Smooth muscle cell (in vitro differentiated cells): ENCODE results near the gene GHRH. TPM values are rescaled to one million over a fixed set of nuclear protein-coding genes. Genes with fewer than 3 reads are reported as not detected.

ENCODE experiments used
- DNase-seq: peaks from one replicate; lab custom pipeline; 2025; ENCODE audit not compliant: unreplicated experiment; lab: John Stamatoyannopoulos, UW
- H2AFZ ChIP-seq: fragments of 200-600 bp; sonication (generic); 2 replicates; pipeline ENCODE4 v1.6.0; 2016; ENCODE audit warnings: antibody characterized with exemption, low read depth, mild to moderate bottlenecking
- H3F3A ChIP-seq: fragments of 200-600 bp; sonication (generic); 2 replicates; pipeline ENCODE4 v1.6.0; 2017; ENCODE audit warnings: antibody characterized with exemption, low read depth
- H3K27ac ChIP-seq: fragments of 200-600 bp; sonication (generic); 2 replicates; pipeline ENCODE4 v1.5.1; 2016; ENCODE audit warnings: low read depth, mild to moderate bottlenecking
- H3K27me3 ChIP-seq: fragments of 200-600 bp; sonication (generic); 2 replicates; pipeline ENCODE4 v1.6.1; 2016; ENCODE audit warnings: low read depth, mild to moderate bottlenecking
- H3K36me3 ChIP-seq: fragments of 200-600 bp; sonication (generic); 2 replicates; pipeline ENCODE4 v1.5.1; 2016; ENCODE audit warnings: low read depth
- H3K4me1 ChIP-seq: fragments of 200-600 bp; sonication (generic); 2 replicates; pipeline ENCODE4 v1.5.1; 2016; ENCODE audit warnings: low read depth
- H3K4me2 ChIP-seq: fragments of 200-600 bp; sonication (generic); 2 replicates; pipeline ENCODE4 v1.6.0; 2016; ENCODE audit warnings: mild to moderate bottlenecking
- H3K4me3 ChIP-seq: fragments of 200-600 bp; sonication (generic); 2 replicates; pipeline ENCODE4 v1.5.1; 2016; ENCODE audit warnings: mild to moderate bottlenecking
- H3K79me2 ChIP-seq: fragments of 200-600 bp; sonication (generic); 2 replicates; pipeline ENCODE4 v1.6.0; 2016; ENCODE audit warnings: low read depth, mild to moderate bottlenecking
- H3K9ac ChIP-seq: fragments of 200-600 bp; sonication (generic); 2 replicates; pipeline ENCODE4 v1.6.0; 2016; ENCODE audit warnings: low read depth
- H3K9me3 ChIP-seq: fragments of 200-600 bp; sonication (generic); replicated peaks from 2 replicates; pipeline ENCODE4 v1.5.1; 2016; ENCODE audit warnings: low read depth
- H4K20me1 ChIP-seq: fragments of 200-600 bp; sonication (generic); 2 replicates; pipeline ENCODE4 v1.6.0; 2016; ENCODE audit warnings: low read depth
- CTCF ChIP-seq: fragments of 200-600 bp; sonication (generic); IDR thresholded peaks from 2 replicates; pipeline ENCODE4 v1.5.1; 2017; ENCODE audit warnings: borderline replicate concordance, mild to moderate bottlenecking, antibody characterized with exemption; ENCODE audit not compliant: insufficient read depth, poor library complexity, severe bottlenecking
- WGBS: methylation state at CpG from one replicate; pipeline ENCODE4 v1.1.7; 2016; ENCODE audit warnings: low lambda C conversion rate; 5-methylcytosine and 5-hydroxymethylcytosine counted together
- polyA plus RNA-seq: library from polyadenylated mRNA; unstranded; fragments of >200 nt; fragmentation: Nextera tagmentation; extraction: Ambion mirVana; gene quantifications from 2 replicates; pipeline ENCODE4 v1.2.1, GENCODE V29; 2016
- total RNA-seq: library from RNA; depleted of rRNA; stranded (reverse); fragments of >200 nt; gene quantifications from 2 replicates; pipeline ENCODE4 v1.2.3, GENCODE V29; 2014

The GHRH gene
- total and polyA plus RNA-seq, 2 experiments from 2014 or later, result not detected

- no peak for DNase-seq
- 58% methylated on average over 6 of the region's 6 CpGs for WGBS
Measured at GRCh38 chr20:37282556-37282955, 20.9 kb upstream of the GHRH start.

GRCh38 chr20:37280403-37280802 lies 18.8 kb upstream of the GHRH start:
- no peaks in the 10 kb centered on the region for H3K79me2 ChIP-seq
- H3K4me2 ChIP-seq, result no peak overlapping the region
- DNase-seq, result no peak
- no peaks in the 10 kb centered on the region for H3K4me1 ChIP-seq
- TF ChIP-seq CTCF, result no peak
- no peak overlapping the region for H2AFZ ChIP-seq
- H3F3A ChIP-seq, result no peaks in the 10 kb centered on the region
- no peaks in the 10 kb centered on the region for H3K27me3 ChIP-seq
- no peak overlapping the region for H3K27ac ChIP-seq
- H3K36me3 ChIP-seq, result no peaks in the 10 kb centered on the region
- H4K20me1 ChIP-seq, result no peaks in the 10 kb centered on the region
- H3K9me3 ChIP-seq, result no peaks in the 10 kb centered on the region
- H3K9ac ChIP-seq, result no peak overlapping the region
- WGBS, result 87% methylated on average over 8 of the region's 8 CpGs
- no peak overlapping the region for H3K4me3 ChIP-seq

More at GRCh38 chr20:37282556-37282955, 20.9 kb upstream of the GHRH start:
- Histone ChIP-seq H3K4me3 (no peak overlapping the region), H2AFZ (peak overlapping the region; percentile 72), H4K20me1 (no peaks in the 10 kb centered on the region), H3K27me3 (no peaks in the 10 kb centered on the region), H3F3A (no peaks in the 10 kb centered on the region), H3K27ac (no peak overlapping the region), H3K36me3 (no peaks in the 10 kb centered on the region), H3K79me2 (no peaks in the 10 kb centered on the region), H3K9me3 (no peaks in the 10 kb centered on the region), H3K4me2 (no peak overlapping the region), H3K9ac (no peak overlapping the region), H3K4me1 (no peaks in the 10 kb centered on the region)
- TF ChIP-seq CTCF, result peak; percentile 60

- TF ChIP-seq CTCF, result no peak
- no peaks in the 10 kb centered on the region for H3K79me2 ChIP-seq
Measured at GRCh38 chr20:37279820-37280219, 18.2 kb upstream of the GHRH start.

GRCh38 chr20:37278966-37279590 lies 17.5 kb upstream of the GHRH start:
- Histone ChIP-seq H3K9ac (no peak overlapping the region), H2AFZ (no peak overlapping the region), H3K4me2 (no peak overlapping the region), H3K27ac (no peak overlapping the region), H3K4me3 (no peak overlapping the region), H3K36me3 (no peaks in the 10 kb centered on the region), H4K20me1 (no peaks in the 10 kb centered on the region), H3K4me1 (no peaks in the 10 kb centered on the region), H3F3A (no peaks in the 10 kb centered on the region), H3K27me3 (no peaks in the 10 kb centered on the region), H3K79me2 (no peaks in the 10 kb centered on the region), H3K9me3 (no peaks in the 10 kb centered on the region)
- DNase-seq, result no peak
- WGBS, result 64% methylated on average over 12 of the region's 12 CpGs
- TF ChIP-seq CTCF, result no peak

More at GRCh38 chr20:37279820-37280219, 18.2 kb upstream of the GHRH start:
- Histone ChIP-seq H3K4me1 (no peaks in the 10 kb centered on the region), H3K27me3 (no peaks in the 10 kb centered on the region), H3K4me2 (no peak overlapping the region), H2AFZ (no peak overlapping the region), H3K9ac (no peak overlapping the region), H3K9me3 (no peaks in the 10 kb centered on the region), H3K4me3 (no peak overlapping the region), H3K27ac (no peak overlapping the region), H3F3A (no peaks in the 10 kb centered on the region), H4K20me1 (no peaks in the 10 kb centered on the region), H3K36me3 (no peaks in the 10 kb centered on the region)
- DNase-seq, result no peak
- 55% methylated on average over 8 of the region's 8 CpGs for WGBS
